B cell (primary cell): ENCODE results near the gene OXNAD1. TPM values are rescaled to one million over a fixed set of nuclear protein-coding genes. Genes with fewer than 3 reads are reported as not detected.

Experiments
- ATAC-seq: fragments of 200-7000 bp; cut with Tn5 transposase; one replicate; pipeline ENCODE4 v1.10.0; 2021; ENCODE audit warnings: low read depth, mild to moderate bottlenecking, moderate number of reproducible peaks, moderate library complexity
- CTCF ChIA-PET: fragments of 350-600 bp; sonication (Branson Sonifier 250); formaldehyde crosslinking; loops from one replicate; lab custom pipeline; 2021; ENCODE audit warnings: antibody characterized with exemption, inconsistent platforms; lab: Charles Lee
- POLR2A ChIA-PET: fragments of 350-600 bp; sonication (Branson Sonifier 250); formaldehyde crosslinking; loops from one replicate; lab custom pipeline; 2021; ENCODE audit warnings: antibody characterized with exemption; lab: Charles Lee
- DNase-seq: peaks from one replicate; pipeline ENCODE4 v3.0.0; 2013
- H2AFZ ChIP-seq: 2 replicates; pipeline ENCODE4 v1.6.1; 2012; ENCODE audit warnings: mild to moderate bottlenecking, low read depth, low read length; ENCODE audit not compliant: insufficient read depth, poor library complexity, severe bottlenecking
- H3K27ac ChIP-seq, 2 donors: 1 replicate in 1 of 2; 2 replicates in 1 of 2; pipeline ENCODE4 v1.5.1; 2012 to 2013; ENCODE audit warnings: low read length in 2 of 2, mild to moderate bottlenecking in 2 of 2, moderate library complexity in 1 of 2
- H3K27me3 ChIP-seq, 4 experiments: fragments of 200-600 bp in 1 of 4; sonication (generic) in 1 of 4; replicated peaks in 1 of 4; 1 replicate in 2 of 4; 2 replicates in 2 of 4; pipeline versions ENCODE4 v1.6.1 to v1.7.0; 2013 to 2016; ENCODE audit warnings: low read length in 3 of 4, mild to moderate bottlenecking in 2 of 4, mixed read lengths in 1 of 4, moderate library complexity in 1 of 4; ENCODE audit not compliant: insufficient read depth in 4 of 4, control insufficient read depth in 3 of 4; ENCODE audit errors: control extremely low read depth in 1 of 4
- H3K36me3 ChIP-seq, 2 experiments: replicated peaks in 1 of 2; 1 replicate in 1 of 2; 2 replicates in 1 of 2; pipeline versions ENCODE4 v1.6.1 to v1.7.1; 2013; ENCODE audit warnings: low read length in 1 of 2; ENCODE audit not compliant: insufficient read depth in 2 of 2, control insufficient read depth in 1 of 2; ENCODE audit errors: control extremely low read depth in 1 of 2, extremely low read depth in 1 of 2
- H3K4me1 ChIP-seq, 2 donors: fragments of 200-600 bp in 1 of 2; sonication (generic) in 1 of 2; 1 replicate in 1 of 2; 2 replicates in 1 of 2; pipeline versions ENCODE4 v1.5.1 to v1.6.1; 2013 to 2017; ENCODE audit warnings: low read length in 2 of 2; ENCODE audit not compliant: control insufficient read depth in 2 of 2, insufficient read depth in 2 of 2
- H3K4me2 ChIP-seq: replicated peaks from 2 replicates; pipeline ENCODE3; 2012; ENCODE audit warnings: mild to moderate bottlenecking, low read depth, low read length; ENCODE audit not compliant: poor library complexity, severe bottlenecking
- H3K4me3 ChIP-seq, 5 experiments: fragments of 200-600 bp in 1 of 5; sonication (generic) in 1 of 5; 1 replicate in 3 of 5; 2 replicates in 2 of 5; pipeline versions ENCODE4 v1.5.1 to v1.7.0; 2011 to 2016; ENCODE audit warnings: low read length in 4 of 5, mild to moderate bottlenecking in 4 of 5, low read depth in 2 of 5, control low read depth in 1 of 5, moderate library complexity in 1 of 5; ENCODE audit not compliant: insufficient read depth in 1 of 5; ENCODE audit errors: control extremely low read depth in 1 of 5, extremely low read depth in 1 of 5
- H3K79me2 ChIP-seq: fragments of 200-600 bp; sonication (generic); one replicate; pipeline ENCODE4 v1.6.0; 2016; ENCODE audit warnings: low read length; ENCODE audit not compliant: control insufficient read depth, insufficient read depth
- H3K9ac ChIP-seq: fragments of 200-600 bp; sonication (generic); 2 replicates; pipeline ENCODE4 v1.6.1; 2017; ENCODE audit warnings: mild to moderate bottlenecking, low read length, moderate library complexity
- H3K9me3 ChIP-seq, 3 donors: one replicate each; pipeline versions ENCODE4 v1.6.1 to v1.7.1; 2013; ENCODE audit warnings: low read length in 2 of 3; ENCODE audit not compliant: control insufficient read depth in 2 of 3, insufficient read depth in 1 of 3; ENCODE audit errors: control extremely low read depth in 1 of 3
- H4K20me1 ChIP-seq: 2 replicates; pipeline ENCODE4 v1.6.0; 2012; ENCODE audit warnings: mild to moderate bottlenecking, low read length; ENCODE audit not compliant: insufficient read depth, control insufficient read depth, poor library complexity, severe bottlenecking
- H3K27ac Mint-ChIP-seq: one replicate; pipeline ENCODE4 v1.8.0; 2021; ENCODE audit warnings: mixed read lengths
- H3K27me3 Mint-ChIP-seq: one replicate; pipeline ENCODE4 v1.8.0; 2021; ENCODE audit warnings: mixed read lengths
- H3K4me1 Mint-ChIP-seq: one replicate; pipeline ENCODE4 v1.8.0; 2021; ENCODE audit warnings: mixed read lengths
- H3K4me3 Mint-ChIP-seq: one replicate; pipeline ENCODE4 v1.8.0; 2021; ENCODE audit warnings: mixed read lengths
- H3K9me3 Mint-ChIP-seq: one replicate; pipeline ENCODE4 v1.8.0; 2022; ENCODE audit warnings: mixed read lengths; ENCODE audit not compliant: insufficient read depth
- CTCF ChIP-seq: fragments of 200-600 bp; IDR thresholded peaks from one replicate; pipeline ENCODE4 v1.8.0; 2022; ENCODE audit warnings: antibody characterized with exemption, mild to moderate bottlenecking
- EZH2 ChIP-seq: IDR thresholded peaks from 2 replicates; pipeline ENCODE4 v1.6.1; 2012; ENCODE audit warnings: borderline replicate concordance, low read depth, mild to moderate bottlenecking, moderate library complexity, low read length; ENCODE audit not compliant: insufficient read depth, poor library complexity, severe bottlenecking
- WGBS: methylation state at CpG from one replicate; pipeline ENCODE4 v1.1.5; 2013; ENCODE audit warnings: missing lambda C conversion rate; ENCODE audit not compliant: insufficient coverage; 5-methylcytosine and 5-hydroxymethylcytosine counted together
- intact Hi-C: fragments of 100-400 bp; cut with micrococcal nuclease; formaldehyde crosslinking; loops from one replicate; pipeline ENCODE4 v1.10.0; 2022
- polyA plus RNA-seq: library from polyadenylated mRNA; depleted of rRNA; stranded (reverse); fragments of >200 nt; gene quantifications from 2 replicates; pipeline ENCODE4 v1.2.3, GENCODE V29; 2012
- total RNA-seq, 2 donors: library from RNA; stranded (reverse); fragments of 120-200 nt in 1 of 2; gene quantifications; 1 replicate in 1 of 2; 2 replicates in 1 of 2; pipeline versions ENCODE4 v1.2.3 to v1.2.4, GENCODE V29; 2013 to 2022

Gene OXNAD1
- total and polyA plus RNA-seq, 2 donors (not counting 1 experiment from before 2014, with no cell fraction given): 4.0 to 12.3 TPM

DNA sequence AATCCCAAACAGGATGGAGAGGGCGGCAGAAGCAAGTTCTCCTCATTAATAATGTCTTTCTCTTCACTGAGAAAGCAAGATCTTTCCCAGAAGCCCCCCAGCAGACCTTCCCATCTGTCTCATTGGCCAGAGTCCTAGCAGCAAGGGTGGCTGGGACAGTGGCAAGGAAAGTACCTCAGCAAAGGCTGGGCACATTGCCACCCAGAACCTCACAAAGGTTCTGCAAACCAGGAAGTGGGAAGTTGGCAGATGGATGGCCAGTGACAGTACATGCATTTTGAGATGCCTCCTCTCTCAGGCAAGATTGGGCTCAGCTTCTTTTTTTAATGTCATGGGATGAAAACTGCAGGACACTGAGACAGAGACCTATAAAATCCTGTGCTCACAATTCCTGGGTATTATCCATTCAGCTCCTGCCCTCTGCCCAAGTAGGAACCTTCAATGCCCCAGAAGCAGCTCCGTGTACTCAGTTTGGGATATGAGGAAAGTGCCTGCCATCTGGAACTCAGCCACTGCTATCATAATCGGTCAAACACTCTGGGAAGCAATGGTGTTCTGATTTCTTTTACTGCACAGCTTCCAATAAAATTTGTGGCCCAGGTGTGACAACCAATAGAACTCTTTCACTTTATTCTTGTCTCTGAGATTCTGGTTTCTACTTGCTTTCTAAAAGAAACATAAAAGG lies 25.8 kb upstream of the OXNAD1 start:
- ChIA-PET POLR2A (no interaction called here), CTCF (no interaction called here)
- Histone ChIP-seq H3K4me2 (no peak overlapping the region), H3K27ac (no peak overlapping the region), H3K79me2 (no peaks in the 10 kb centered on the region), H3K36me3 (no peaks in the 10 kb centered on the region), H4K20me1 (no peaks in the 10 kb centered on the region), H3K4me3 (no peak overlapping the region), H2AFZ (no peak overlapping the region), H3K9me3 (no peaks in the 10 kb centered on the region), H3K4me1 (no peaks in the 10 kb centered on the region), H3K9ac (no peak overlapping the region), H3K27me3 (no peaks in the 10 kb centered on the region)
- Mint-ChIP-seq H3K4me3 (no peak overlapping the region), H3K9me3 (no peaks in the 10 kb centered on the region), H3K27me3 (peaks cover 10% of the 10 kb centered on the region), H3K4me1 (no peaks in the 10 kb centered on the region), H3K27ac (no peak overlapping the region)
- TF ChIP-seq EZH2 (no peak), CTCF (no peak)
- intact Hi-C loops: no loop called here
- WGBS: 100% methylated on average over 2 of the region's 3 CpGs
- ATAC-seq (no peak), DNase-seq (no peak)

- no peak overlapping the region for H2AFZ ChIP-seq
- no peaks in the 10 kb centered on the region for H3K36me3 ChIP-seq
- no peaks in the 10 kb centered on the region for H3K79me2 ChIP-seq
- ChIA-PET CTCF (no interaction called here), POLR2A (no interaction called here)
- Mint-ChIP-seq H3K9me3 (no peaks in the 10 kb centered on the region), H3K27me3 (peaks cover 5% of the 10 kb centered on the region), H3K27ac (no peak overlapping the region), H3K4me3 (no peak overlapping the region), H3K4me1 (no peaks in the 10 kb centered on the region)
- no peaks in the 10 kb centered on the region for H3K9me3 ChIP-seq
- TF ChIP-seq EZH2: no peak
- TF ChIP-seq CTCF: no peak
- no peak overlapping the region for H3K9ac ChIP-seq
- no peaks in the 10 kb centered on the region for H3K4me1 ChIP-seq
- DNase-seq: no peak
- H3K27me3 ChIP-seq: no peaks in the 10 kb centered on the region
- no peak overlapping the region for H3K27ac ChIP-seq
- no peak overlapping the region for H3K4me2 ChIP-seq
- no peak overlapping the region for H3K4me3 ChIP-seq
- 80% methylated on average over 1 of the region's 4 CpGs for WGBS
- intact Hi-C loops: no loop called here
- ATAC-seq: no peak
- H4K20me1 ChIP-seq: no peaks in the 10 kb centered on the region
Measured at GRCh38 chr3:16239780-16240179, 25.2 kb upstream of the OXNAD1 start.
